RWPE2 (cell line): ENCODE data around the gene TMEM266.

Experiments used
- ATAC-seq: fragments of 200-7000 bp; cut with Tn5 transposase; 3 replicates; pipeline ENCODE4 v1.9.1; 2021; ENCODE audit warnings: low read depth
- DNase-seq: peaks from one replicate; pipeline ENCODE4 v3.0.0-alpha.2; 2020; ENCODE audit warnings: low spot score
- H3K27ac ChIP-seq: fragments of 450-650 bp; 2 replicates; pipeline ENCODE4 v1.5.1; 2017; ENCODE audit warnings: mild to moderate bottlenecking; ENCODE audit not compliant: poor library complexity, severe bottlenecking
- H3K27me3 ChIP-seq: fragments of 250-450 bp; sonication (Bioruptor Pico); 2 replicates; pipeline ENCODE4 v1.5.1; 2021; ENCODE audit warnings: mild to moderate bottlenecking, moderate library complexity; ENCODE audit not compliant: insufficient read depth, poor library complexity, severe bottlenecking
- H3K36me3 ChIP-seq: fragments of 250-450 bp; sonication (Bioruptor Pico); 2 replicates; pipeline ENCODE4 v1.5.1; 2020; ENCODE audit warnings: low read depth, mild to moderate bottlenecking, moderate library complexity
- H3K4me1 ChIP-seq: fragments of 250-450 bp; sonication (Bioruptor Pico); 2 replicates; pipeline ENCODE4 v1.5.1; 2021; ENCODE audit warnings: mild to moderate bottlenecking, moderate library complexity; ENCODE audit not compliant: insufficient read depth, poor library complexity, severe bottlenecking
- H3K4me3 ChIP-seq: fragments of 250-450 bp; sonication (Bioruptor Pico); 2 replicates; pipeline ENCODE4 v1.5.1; 2021; ENCODE audit warnings: mild to moderate bottlenecking, moderate library complexity; ENCODE audit not compliant: severe bottlenecking
- H3K9me3 ChIP-seq: fragments of 250-450 bp; sonication (Bioruptor Pico); 2 replicates; pipeline ENCODE4 v1.5.1; 2021; ENCODE audit warnings: mild to moderate bottlenecking, moderate library complexity; ENCODE audit not compliant: severe bottlenecking
- TF ChIP-seq, protein P1 (sequence below): fragments of 450-650 bp; IDR thresholded peaks from one replicate; pipeline ENCODE4 v1.5.1; 2017; ENCODE audit warnings: mild to moderate bottlenecking, moderate library complexity; ENCODE audit not compliant: poor library complexity, severe bottlenecking

TMEM266 gene

DNA sequence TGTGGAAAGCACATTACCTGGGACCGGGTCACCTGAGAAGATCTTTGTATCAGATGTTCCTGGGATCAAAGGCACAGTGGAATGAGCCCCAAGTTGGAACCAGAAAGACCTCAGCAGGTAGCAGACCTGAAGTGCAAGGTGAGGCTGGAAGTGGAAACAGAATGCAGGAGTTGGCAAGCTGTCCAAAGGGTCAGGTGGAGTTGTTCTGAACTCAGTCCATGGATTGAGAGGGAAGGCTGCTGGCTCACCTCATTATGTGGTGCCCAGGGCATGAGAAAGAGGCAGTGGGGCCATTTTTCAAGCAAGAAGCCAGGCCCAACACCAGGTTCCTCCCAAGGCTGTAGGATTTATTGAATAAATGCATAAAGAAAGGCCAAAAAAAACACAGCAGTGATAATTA is 49.3 kb downstream of the TMEM266 start:
- Histone ChIP-seq H3K9me3 (no peaks in the 10 kb centered on the region), H3K27ac (no peak overlapping the region), H3K4me1 (no peaks in the 10 kb centered on the region), H3K27me3 (no peaks in the 10 kb centered on the region), H3K36me3 (no peaks in the 10 kb centered on the region), H3K4me3 (no peak overlapping the region)
- ATAC-seq (no peak), DNase-seq (no peak)
- TF ChIP-seq, protein P1, sequence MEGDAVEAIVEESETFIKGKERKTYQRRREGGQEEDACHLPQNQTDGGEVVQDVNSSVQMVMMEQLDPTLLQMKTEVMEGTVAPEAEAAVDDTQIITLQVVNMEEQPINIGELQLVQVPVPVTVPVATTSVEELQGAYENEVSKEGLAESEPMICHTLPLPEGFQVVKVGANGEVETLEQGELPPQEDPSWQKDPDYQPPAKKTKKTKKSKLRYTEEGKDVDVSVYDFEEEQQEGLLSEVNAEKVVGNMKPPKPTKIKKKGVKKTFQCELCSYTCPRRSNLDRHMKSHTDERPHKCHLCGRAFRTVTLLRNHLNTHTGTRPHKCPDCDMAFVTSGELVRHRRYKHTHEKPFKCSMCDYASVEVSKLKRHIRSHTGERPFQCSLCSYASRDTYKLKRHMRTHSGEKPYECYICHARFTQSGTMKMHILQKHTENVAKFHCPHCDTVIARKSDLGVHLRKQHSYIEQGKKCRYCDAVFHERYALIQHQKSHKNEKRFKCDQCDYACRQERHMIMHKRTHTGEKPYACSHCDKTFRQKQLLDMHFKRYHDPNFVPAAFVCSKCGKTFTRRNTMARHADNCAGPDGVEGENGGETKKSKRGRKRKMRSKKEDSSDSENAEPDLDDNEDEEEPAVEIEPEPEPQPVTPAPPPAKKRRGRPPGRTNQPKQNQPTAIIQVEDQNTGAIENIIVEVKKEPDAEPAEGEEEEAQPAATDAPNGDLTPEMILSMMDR: no peak

DNA sequence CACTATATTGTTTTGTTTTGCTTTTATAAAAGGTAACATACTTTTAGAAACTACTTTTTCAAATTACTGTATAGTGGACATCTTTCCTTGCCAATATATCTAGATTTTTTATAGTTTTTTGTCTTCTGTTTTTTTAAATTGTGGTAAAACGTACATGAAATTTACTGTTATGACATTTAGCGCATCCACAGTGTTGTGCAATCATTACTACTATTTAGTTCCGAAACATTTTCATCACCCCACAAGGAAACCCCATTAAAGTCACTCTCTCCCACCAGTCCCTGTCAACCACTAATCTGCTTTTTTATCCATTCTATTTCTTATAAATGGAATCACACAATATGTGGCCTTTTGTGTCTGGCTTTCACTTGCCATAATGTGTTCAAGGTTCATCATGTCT is 54.8 kb downstream of the TMEM266 start:
- no peak overlapping the region for H3K4me3 ChIP-seq
- DNase-seq (no peak), ATAC-seq (no peak)
- H3K36me3 ChIP-seq: no peaks in the 10 kb centered on the region
- H3K9me3 ChIP-seq: no peaks in the 10 kb centered on the region
- TF ChIP-seq, protein P1: no peak
- H3K4me1 ChIP-seq: no peaks in the 10 kb centered on the region
- no peak overlapping the region for H3K27ac ChIP-seq
- no peaks in the 10 kb centered on the region for H3K27me3 ChIP-seq

DNA sequence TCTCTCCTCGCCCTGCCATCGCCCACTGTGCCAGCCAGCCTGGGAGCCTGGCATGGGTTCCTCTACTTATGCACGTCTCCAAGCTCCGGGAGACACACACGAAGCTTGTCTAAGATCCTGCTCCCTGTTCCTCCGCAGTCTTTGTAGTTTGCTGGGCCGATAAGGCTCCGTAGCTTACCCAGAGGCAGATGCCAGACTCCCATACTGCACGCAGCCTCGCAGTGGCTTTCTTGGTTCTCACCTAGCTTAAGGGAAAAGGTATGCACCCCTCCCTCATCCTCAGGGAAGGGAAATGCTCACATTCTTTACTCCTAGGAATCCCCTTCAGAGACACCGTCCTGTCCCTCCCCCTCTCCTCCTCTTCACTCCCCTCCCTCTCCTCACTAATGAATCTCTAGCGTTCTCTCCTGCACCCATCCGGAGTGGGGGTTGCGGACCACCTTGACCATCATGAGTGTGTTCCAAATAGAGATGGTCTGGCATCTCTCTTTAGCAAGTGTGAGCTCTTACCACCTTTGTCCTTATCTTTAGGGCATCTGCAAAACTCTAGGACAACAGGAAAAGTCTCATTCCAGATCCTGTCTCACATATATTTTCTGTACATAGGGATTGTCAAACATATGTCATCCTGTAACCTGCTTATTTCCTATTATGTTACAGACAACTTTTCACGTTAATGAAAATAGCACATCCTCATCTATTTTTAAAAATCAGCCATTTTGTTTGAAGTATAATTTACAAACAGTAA is 56.5 kb downstream of the TMEM266 start:
- ATAC-seq (no peak), DNase-seq (no peak)
- no peaks in the 10 kb centered on the region for H3K27me3 ChIP-seq
- H3K4me3 ChIP-seq: no peak overlapping the region
- no peaks in the 10 kb centered on the region for H3K4me1 ChIP-seq
- H3K9me3 ChIP-seq: no peaks in the 10 kb centered on the region
- no peaks in the 10 kb centered on the region for H3K36me3 ChIP-seq
- TF ChIP-seq, protein P1: no peak
- no peak overlapping the region for H3K27ac ChIP-seq

DNA sequence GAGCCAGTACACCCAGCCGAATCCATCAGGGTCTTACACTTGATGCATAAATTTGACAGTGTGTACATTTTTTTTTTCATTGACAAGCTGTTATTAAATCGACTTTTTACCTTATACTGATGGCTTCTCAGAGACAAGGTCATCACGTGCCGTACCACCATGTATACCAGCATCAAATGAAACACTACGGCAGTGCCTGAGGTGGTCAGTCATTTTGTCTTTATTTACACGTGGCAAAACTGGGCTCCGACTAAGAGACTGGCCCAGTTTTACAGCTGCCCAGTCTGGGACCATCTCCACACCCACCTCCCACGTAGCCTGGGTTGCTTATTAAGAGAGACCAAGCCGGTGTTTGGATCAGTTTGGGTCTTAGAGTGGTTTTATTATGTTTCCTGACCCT is 57.4 kb downstream of the TMEM266 start:
- TF ChIP-seq, protein P1: no peak
- no peaks in the 10 kb centered on the region for H3K4me1 ChIP-seq
- no peak for DNase-seq

DNA sequence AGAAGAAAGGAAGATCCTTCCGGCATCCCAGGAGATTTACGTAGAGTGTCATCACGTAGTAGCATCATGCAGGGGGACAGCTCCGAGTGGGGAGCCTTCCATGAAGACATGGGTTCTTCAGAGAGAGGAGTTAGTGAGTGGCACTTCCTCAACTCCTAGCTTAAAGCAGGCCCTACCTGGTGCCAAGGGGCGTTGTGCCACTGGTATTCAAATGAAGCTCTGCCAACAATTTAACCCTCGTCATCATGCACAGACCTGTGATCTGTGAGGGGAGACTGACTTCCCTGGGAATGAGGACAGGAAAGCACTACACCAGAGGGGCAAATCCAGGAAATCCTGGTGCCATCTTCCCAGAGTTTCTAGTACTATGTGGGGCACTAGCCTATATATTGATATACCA is 59.0 kb downstream of the TMEM266 start:
- Histone ChIP-seq H3K4me1 (no peaks in the 10 kb centered on the region), H3K4me3 (no peak overlapping the region), H3K36me3 (no peaks in the 10 kb centered on the region), H3K9me3 (no peaks in the 10 kb centered on the region), H3K27ac (no peak overlapping the region), H3K27me3 (no peaks in the 10 kb centered on the region)
- TF ChIP-seq, protein P1: no peak
- ATAC-seq (no peak), DNase-seq (no peak)

More for the DNA sequence above, 57.4 kb downstream of the TMEM266 start:
- H3K27me3 ChIP-seq: no peaks in the 10 kb centered on the region
- no peak overlapping the region for H3K4me3 ChIP-seq
- no peaks in the 10 kb centered on the region for H3K9me3 ChIP-seq
- no peak for ATAC-seq
- H3K27ac ChIP-seq: no peak overlapping the region
- no peaks in the 10 kb centered on the region for H3K36me3 ChIP-seq
